HG03097 (cell line): ENCODE data around the gene RILPL1.
"Not testable (repeated sequence)": the region's sequence is repeated elsewhere in the genome, so short reads cannot be mapped to it uniquely, and the experiment has no call there.

Source experiments
- ATAC-seq: cut with Tn5 transposase; IDR thresholded peaks from one replicate; pipeline ENCODE4 v1.9.1; 2021; ENCODE audit not compliant: unreplicated experiment, low FRiP score

RILPL1 gene

DNA sequence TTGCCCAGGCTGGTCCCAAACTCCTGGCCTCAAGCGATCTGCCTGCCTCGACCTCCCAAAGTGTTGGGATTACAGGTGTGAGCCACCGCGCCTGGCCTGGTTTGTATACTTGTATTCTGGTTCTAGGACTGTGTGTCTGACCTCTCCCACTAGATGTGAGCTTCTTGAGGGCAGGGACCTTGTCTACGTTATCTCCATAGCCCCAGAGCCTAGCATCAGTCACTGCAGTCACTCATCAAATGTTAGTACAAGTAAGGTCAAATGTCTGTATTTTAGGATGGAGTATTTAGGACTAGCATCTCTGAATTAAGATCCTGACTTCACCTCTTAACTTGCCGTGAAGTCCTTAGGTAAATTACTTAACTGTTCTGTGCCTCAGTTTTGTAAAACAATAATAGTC lies 99.9 kb downstream of the RILPL1 start:
- ATAC-seq = no peak

DNA sequence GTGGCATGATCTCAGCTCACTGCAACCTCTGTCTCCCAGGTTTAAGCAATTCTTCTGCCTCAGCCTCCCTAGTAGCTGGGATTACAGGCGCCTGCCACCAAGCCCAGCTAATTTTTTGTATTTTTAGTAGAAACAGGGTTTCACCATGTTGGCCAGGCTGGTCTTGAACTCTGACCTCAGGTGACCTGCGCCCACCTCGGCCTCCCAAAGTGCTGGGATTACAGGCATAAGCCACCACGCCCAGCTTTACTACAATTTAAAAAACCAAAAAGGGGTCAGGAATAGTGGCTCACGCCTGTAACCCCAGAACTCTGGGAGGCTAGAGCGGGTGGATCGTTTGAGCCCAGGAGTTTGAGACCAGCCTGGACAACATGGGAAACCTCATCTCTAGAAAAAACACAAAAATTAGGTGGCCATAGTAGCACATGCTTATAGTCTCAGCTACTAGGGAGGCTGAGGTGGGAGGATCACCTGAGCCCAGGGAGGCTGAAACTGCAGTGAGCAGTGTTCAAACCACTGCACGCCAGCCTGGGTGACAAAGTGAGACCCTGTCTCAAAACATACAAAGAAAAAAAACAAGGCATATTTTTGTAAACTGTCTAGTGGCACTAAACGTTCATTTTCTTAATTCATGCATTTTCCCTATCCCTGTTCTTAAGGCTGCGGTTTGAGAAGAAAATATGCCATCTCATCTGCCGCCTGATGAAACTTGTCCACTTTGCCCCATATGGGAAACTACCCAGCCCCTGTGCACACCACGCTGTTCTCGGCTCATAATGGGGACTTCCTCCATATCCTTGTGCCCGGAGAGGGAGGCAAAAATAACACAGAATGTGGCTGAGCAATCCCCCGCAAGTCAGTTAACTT lies 101.3 kb downstream of the RILPL1 start:
- ATAC-seq = not testable (repeated sequence)

GRCh38 chr12:123429101-123429500 lies 104.4 kb downstream of the RILPL1 start:
- not testable (repeated sequence) for ATAC-seq

- ATAC-seq = no peak
These were observed 104.9 kb downstream of the RILPL1 start for GRCh38 chr12:123428591-123428990.

- peak; percentile 84 for ATAC-seq
These were observed 106.3 kb downstream of the RILPL1 start for GRCh38 chr12:123427036-123427769.

- no peak for ATAC-seq
These were observed 112.2 kb downstream of the RILPL1 start for GRCh38 chr12:123421314-123421713.
